ENCODE data around the gene SP140.

Gene SP140

GRCh38 chr2:230324503-230324902 lies 99.0 kb downstream of the SP140 start:
- DNase-seq (ENCODE audit: low read depth) = no peak
- H3K4me3 ChIP-seq (ENCODE audit: low read depth, low read length) = no peak overlapping the region
- no peak for TF ChIP-seq CTCF (IDR thresholded peaks at IDR 0.05; ENCODE audit: insufficient read depth, low read depth, low read length, missing control alignments)

- DNase-seq (ENCODE audit: low read depth) = no peak
- peak overlapping the region; percentile 84 for H3K4me3 ChIP-seq (ENCODE audit: low read depth, low read length)
- TF ChIP-seq CTCF (IDR thresholded peaks at IDR 0.05; ENCODE audit: insufficient read depth, low read depth, low read length, missing control alignments) = no peak
These were observed 100.0 kb downstream of the SP140 start for GRCh38 chr2:230325316-230326243.

- peak; percentile 88 for DNase-seq (ENCODE audit: low read depth)
- peak within 1 kb of the TSS; percentile 84 for H3K4me3 ChIP-seq (ENCODE audit: low read depth, low read length)
- no peak for TF ChIP-seq CTCF (IDR thresholded peaks at IDR 0.05; ENCODE audit: insufficient read depth, low read depth, low read length, missing control alignments)
These were observed 101.2 kb downstream of the SP140 start, which contains the start of gene SP140L for GRCh38 chr2:230326453-230327417. Gene SP140L, plus strand, starts transcription at chr2:230327193. Its CDS starts 77 bp downstream, at chr2:230327270.

- DNase-seq (ENCODE audit: low read depth) = peak; percentile 70
- TF ChIP-seq CTCF (IDR thresholded peaks at IDR 0.05; ENCODE audit: insufficient read depth, low read depth, low read length, missing control alignments) = no peak
- peak overlapping the region; percentile 84 for H3K4me3 ChIP-seq (ENCODE audit: low read depth, low read length)
These were observed 102.0 kb downstream of the SP140 start for GRCh38 chr2:230327418-230328154.

- H3K4me3 ChIP-seq (ENCODE audit: low read depth, low read length) = peak overlapping the region; percentile 84
- TF ChIP-seq CTCF (IDR thresholded peaks at IDR 0.05; ENCODE audit: insufficient read depth, low read depth, low read length, missing control alignments) = no peak
- no peak for DNase-seq (ENCODE audit: low read depth)
These were observed 102.6 kb downstream of the SP140 start for GRCh38 chr2:230328155-230328458.

- no peak for TF ChIP-seq CTCF (IDR thresholded peaks at IDR 0.05; ENCODE audit: insufficient read depth, low read depth, low read length, missing control alignments)
- DNase-seq (ENCODE audit: low read depth) = no peak
- H3K4me3 ChIP-seq (ENCODE audit: low read depth, low read length) = no peak overlapping the region
These were observed 104.5 kb downstream of the SP140 start for GRCh38 chr2:230329946-230330605.
